Caco-2 (cell line): ENCODE measurements around the gene STK38L. TPM values are rescaled to one million over a fixed set of nuclear protein-coding genes. Genes with fewer than 3 reads are reported as not detected.

Experiments
- BruUV-seq: library from RNA; stranded (reverse); fragments of 400-500 nt; replicated peaks from 2 replicates; lab custom pipeline; 2021; lab: Mats Ljungman, UMichigan
- CTCF ChIA-PET: fragments of 300-600 bp; sonication (Branson Sonifier 250); formaldehyde crosslinking; loops from one replicate; lab custom pipeline; 2022; ENCODE audit warnings: antibody characterized with exemption; lab: Charles Lee
- POLR2A ChIA-PET: fragments of 300-600 bp; sonication (Branson Sonifier 250); formaldehyde crosslinking; loops from one replicate; lab custom pipeline; 2022; ENCODE audit warnings: antibody characterized with exemption; lab: Charles Lee
- DNase-seq, 2 experiments: peaks; one replicate each; pipeline versions ENCODE4 v3.0.0 to v3.0.0-alpha.2; 2020 to 2022
- H3K27me3 ChIP-seq: replicated peaks from 2 replicates; pipeline ENCODE4 v1.6.0; 2011; ENCODE audit warnings: low read length; ENCODE audit not compliant: control insufficient read depth, insufficient read depth
- H3K36me3 ChIP-seq: 2 replicates; pipeline ENCODE4 v1.5.1; 2011; ENCODE audit warnings: low read length; ENCODE audit not compliant: control insufficient read depth, insufficient read depth
- H3K4me1 ChIP-seq: fragments of 250-450 bp; sonication (Bioruptor Pico); 2 replicates; pipeline ENCODE4 v1.5.1; 2020; ENCODE audit warnings: mild to moderate bottlenecking
- H3K4me3 ChIP-seq: 2 replicates; pipeline ENCODE4 v1.5.1; 2011; ENCODE audit warnings: low read depth, mild to moderate bottlenecking, control low read depth, low read length
- H3K9me3 ChIP-seq: fragments of 250-450 bp; sonication (Bioruptor Pico); 2 replicates; pipeline ENCODE4 v1.5.1; 2020; ENCODE audit warnings: mild to moderate bottlenecking, moderate library complexity
- H3K27ac Mint-ChIP-seq: one replicate; pipeline ENCODE4 v1.8.0; 2022; ENCODE audit warnings: mixed read lengths; ENCODE audit not compliant: unreplicated experiment
- H3K27me3 Mint-ChIP-seq: one replicate; pipeline ENCODE4 v1.8.0; 2022; ENCODE audit warnings: mixed read lengths; ENCODE audit not compliant: insufficient read depth, unreplicated experiment
- H3K36me3 Mint-ChIP-seq: one replicate; pipeline ENCODE4 v1.8.0; 2022; ENCODE audit warnings: mild to moderate bottlenecking, mixed read lengths; ENCODE audit not compliant: insufficient read depth, unreplicated experiment
- H3K4me1 Mint-ChIP-seq: one replicate; pipeline ENCODE4 v1.8.0; 2022; ENCODE audit warnings: low read depth, mixed read lengths; ENCODE audit not compliant: unreplicated experiment
- H3K4me3 Mint-ChIP-seq: one replicate; pipeline ENCODE4 v1.8.0; 2022; ENCODE audit warnings: mild to moderate bottlenecking, moderate library complexity, mixed read lengths; ENCODE audit not compliant: unreplicated experiment
- H3K9me3 Mint-ChIP-seq: one replicate; pipeline ENCODE4 v1.8.0; 2022; ENCODE audit warnings: mixed read lengths; ENCODE audit not compliant: unreplicated experiment
- intact Hi-C: fragments of 100-400 bp; cut with micrococcal nuclease; formaldehyde crosslinking; loops from one replicate; pipeline ENCODE4 v1.10.0; 2022; ENCODE audit not compliant: unreplicated experiment
- total RNA-seq: library from RNA; stranded (reverse); gene quantifications from 2 replicates; pipeline ENCODE4 v1.2.3, GENCODE V29; 2022
- TF ChIP-seq, protein P1 (sequence below), 2 experiments: fragments of 200-600 bp in 1 of 2; IDR thresholded peaks; 1 replicate in 1 of 2; 2 replicates in 1 of 2; pipeline versions ENCODE4 v1.5.1 to v1.8.0; 2011 to 2022; ENCODE audit warnings: antibody characterized with exemption in 1 of 2, control low read depth in 1 of 2, inconsistent platforms in 1 of 2, low read depth in 1 of 2, low read length in 1 of 2, mild to moderate bottlenecking in 1 of 2, moderate library complexity in 1 of 2; ENCODE audit not compliant: insufficient read depth in 1 of 2, severe bottlenecking in 1 of 2, unreplicated experiment in 1 of 2

STK38L gene
- total RNA-seq, 1 experiment from 2014 or later: 59.4 TPM

GRCh38 chr12:27366621-27367020, 122.5 kb downstream of the STK38L start:
- Histone ChIP-seq H3K9me3 (no peaks in the 10 kb centered on the region), H3K36me3 (no peaks in the 10 kb centered on the region), H3K4me1 (no peaks in the 10 kb centered on the region), H3K27me3 (no peaks in the 10 kb centered on the region), H3K4me3 (no peak overlapping the region)
- Mint-ChIP-seq H3K27me3 (no peaks in the 10 kb centered on the region), H3K9me3 (no peaks in the 10 kb centered on the region), H3K27ac (no peak overlapping the region), H3K36me3 (no peaks in the 10 kb centered on the region), H3K4me1 (no peaks in the 10 kb centered on the region), H3K4me3 (no peak overlapping the region)
- intact Hi-C loops: no loop called here
- CTCF ChIA-PET: no interaction called here
- TF ChIP-seq, protein P1, sequence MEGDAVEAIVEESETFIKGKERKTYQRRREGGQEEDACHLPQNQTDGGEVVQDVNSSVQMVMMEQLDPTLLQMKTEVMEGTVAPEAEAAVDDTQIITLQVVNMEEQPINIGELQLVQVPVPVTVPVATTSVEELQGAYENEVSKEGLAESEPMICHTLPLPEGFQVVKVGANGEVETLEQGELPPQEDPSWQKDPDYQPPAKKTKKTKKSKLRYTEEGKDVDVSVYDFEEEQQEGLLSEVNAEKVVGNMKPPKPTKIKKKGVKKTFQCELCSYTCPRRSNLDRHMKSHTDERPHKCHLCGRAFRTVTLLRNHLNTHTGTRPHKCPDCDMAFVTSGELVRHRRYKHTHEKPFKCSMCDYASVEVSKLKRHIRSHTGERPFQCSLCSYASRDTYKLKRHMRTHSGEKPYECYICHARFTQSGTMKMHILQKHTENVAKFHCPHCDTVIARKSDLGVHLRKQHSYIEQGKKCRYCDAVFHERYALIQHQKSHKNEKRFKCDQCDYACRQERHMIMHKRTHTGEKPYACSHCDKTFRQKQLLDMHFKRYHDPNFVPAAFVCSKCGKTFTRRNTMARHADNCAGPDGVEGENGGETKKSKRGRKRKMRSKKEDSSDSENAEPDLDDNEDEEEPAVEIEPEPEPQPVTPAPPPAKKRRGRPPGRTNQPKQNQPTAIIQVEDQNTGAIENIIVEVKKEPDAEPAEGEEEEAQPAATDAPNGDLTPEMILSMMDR (IDR thresholded peaks at IDR 0.05; ENCODE audit: insufficient read depth in 1 of 2, low read depth in 1 of 2, low read length in 1 of 2, severe bottlenecking in 1 of 2, unreplicated experiment in 1 of 2): no peak
- DNase-seq: no peak
- POLR2A ChIA-PET: no interaction called here
- no TSS peak for BruUV-seq

- DNase-seq: no peak
- intact Hi-C loops: no loop called here
- Histone ChIP-seq H3K36me3 (no peaks in the 10 kb centered on the region), H3K9me3 (no peaks in the 10 kb centered on the region), H3K4me1 (no peaks in the 10 kb centered on the region), H3K4me3 (no peak overlapping the region), H3K27me3 (no peaks in the 10 kb centered on the region)
- Mint-ChIP-seq H3K27ac (no peak overlapping the region), H3K4me1 (no peaks in the 10 kb centered on the region), H3K4me3 (no peak overlapping the region), H3K36me3 (no peaks in the 10 kb centered on the region), H3K27me3 (no peaks in the 10 kb centered on the region), H3K9me3 (no peaks in the 10 kb centered on the region)
- TF ChIP-seq, protein P1 (IDR thresholded peaks at IDR 0.05; ENCODE audit: insufficient read depth in 1 of 2, low read depth in 1 of 2, low read length in 1 of 2, severe bottlenecking in 1 of 2, unreplicated experiment in 1 of 2): no peak
- POLR2A ChIA-PET: no interaction called here
- CTCF ChIA-PET: no interaction called here
- BruUV-seq: no TSS peak
Observed at GRCh38 chr12:27367078-27367477, 123.0 kb downstream of the STK38L start.

Other genes with a start within 250 kb of the STK38L start
- gene TM7SF3, start 229.9 kb upstream of the STK38L start, total RNA-seq: 82.9 and 83.0 TPM in 2 replicates
- gene MED21, start 221.7 kb upstream of the STK38L start, total RNA-seq: 86.8 and 87.0 TPM in 2 replicates
- not detected in 2 replicates for gene C12orf71, start 161.7 kb upstream of the STK38L start, total RNA-seq
- 35.4 and 36.0 TPM in 2 replicates for gene BMAL2, start 88.5 kb downstream of the STK38L start, total RNA-seq
- gene SMCO2, start 202.4 kb downstream of the STK38L start, total RNA-seq: 0.93 and 1.2 TPM in 2 replicates